Lung microvascular endothelial cell (primary cell): ENCODE data around the gene FANK1. TPM values are rescaled to one million over a fixed set of nuclear protein-coding genes. Genes with fewer than 3 reads are reported as not detected.
"Not testable (repeated sequence)": the region's sequence is repeated elsewhere in the genome, so short reads cannot be mapped to it uniquely, and the experiment has no call there.

ENCODE experiments used
- DNase-seq, 2 donors: peaks; one replicate each; pipeline versions ENCODE4 v3.0.0 to v3.0.0-alpha.2; 2010; ENCODE audit warnings: low read depth in 2 of 2
- total RNA-seq: library from RNA; depleted of rRNA; stranded (reverse); fragments of >200 nt; gene quantifications from 2 replicates; pipeline ENCODE4 v1.2.1, GENCODE V29; 2014

The FANK1 gene
- total RNA-seq, 1 donor from 2014 or later, result 0.60 TPM

DNA sequence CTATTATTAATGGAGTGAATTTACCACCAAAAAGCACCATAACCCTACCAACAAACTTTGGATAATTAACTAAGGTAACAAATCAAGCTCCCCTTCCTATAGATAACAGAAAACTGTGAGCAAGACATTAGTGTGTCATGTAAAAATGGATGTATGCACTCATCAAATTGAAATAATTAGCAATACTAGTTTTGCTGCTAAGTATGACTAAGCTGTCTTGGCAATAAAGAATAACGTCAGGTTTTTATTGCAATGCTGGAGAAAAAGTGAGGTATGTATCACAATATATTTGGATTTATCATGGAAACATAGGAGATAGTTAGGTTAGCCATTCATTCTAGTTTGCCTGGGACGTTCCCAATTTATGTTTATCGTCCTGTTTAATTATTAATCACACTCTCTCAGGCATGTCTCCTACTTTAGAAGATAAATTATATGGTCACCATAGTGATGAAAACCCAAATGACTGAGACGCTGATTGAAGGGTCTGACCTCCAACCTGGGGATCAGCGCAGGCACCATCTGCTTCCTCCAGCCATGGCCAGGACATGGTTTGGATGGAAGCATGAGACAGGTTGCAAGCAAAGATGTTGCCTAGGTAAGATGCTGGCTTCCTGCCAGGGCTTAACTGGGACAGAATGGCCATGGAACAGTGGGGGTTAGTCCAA lies 125.6 kb downstream of the FANK1 start:
- no peak for DNase-seq

DNA sequence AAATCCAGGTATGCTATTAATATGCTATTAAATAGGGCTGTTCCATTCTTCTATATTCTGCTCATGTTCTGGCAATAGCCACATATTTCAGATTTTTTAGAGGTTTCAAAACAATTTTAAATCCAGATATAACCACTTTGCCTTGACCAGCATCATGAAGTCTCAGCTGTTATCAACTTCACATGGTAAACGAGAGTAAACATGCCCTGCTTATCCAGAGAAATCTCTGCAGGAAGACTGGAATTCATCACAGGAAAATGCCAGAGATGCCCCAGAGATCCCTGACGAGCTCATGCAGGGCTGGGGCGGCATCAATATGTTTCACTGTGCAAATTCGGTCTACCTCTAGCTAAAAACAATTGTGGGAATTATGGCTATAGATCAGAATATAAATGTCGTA lies 126.5 kb downstream of the FANK1 start:
- no peak for DNase-seq

DNA sequence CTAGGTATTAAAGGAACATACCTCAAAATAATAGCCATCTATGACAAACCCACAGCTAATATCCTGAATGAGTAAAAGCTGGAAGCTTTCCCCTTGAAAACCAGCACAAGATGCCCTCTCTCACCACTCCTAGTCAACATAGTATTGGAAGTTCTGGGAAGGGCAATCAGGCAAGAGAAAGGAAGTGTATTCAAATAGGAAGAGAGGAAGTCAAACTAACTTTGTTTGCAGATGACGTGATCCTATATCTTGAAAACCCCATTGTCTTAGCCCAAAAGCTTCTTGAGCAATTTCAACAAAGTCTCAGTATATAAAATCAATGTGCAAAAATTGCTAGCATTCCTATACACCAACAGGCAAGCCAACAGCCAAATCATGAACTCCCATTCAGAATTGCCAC lies 131.3 kb downstream of the FANK1 start:
- peak in 1 of 2 donors; percentile 55 for DNase-seq

DNA sequence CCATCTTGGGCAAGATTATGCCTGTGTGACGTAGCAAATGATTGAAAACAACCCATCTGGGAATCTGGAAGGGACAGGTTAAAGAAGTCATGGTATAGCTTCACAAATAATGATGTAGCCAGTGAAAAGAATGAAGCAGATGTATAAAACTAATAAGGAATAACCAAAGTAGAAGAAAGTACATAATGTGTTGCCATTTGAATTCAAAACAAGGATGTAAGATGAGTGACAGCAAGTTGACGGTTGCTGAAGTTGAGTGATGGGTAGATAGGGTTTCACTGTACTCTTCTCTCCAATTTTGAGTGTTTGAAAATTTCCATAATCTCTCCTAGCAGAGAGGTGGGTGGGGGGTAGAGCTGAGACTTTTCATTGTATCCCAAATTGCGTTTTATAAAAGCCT lies 133.6 kb downstream of the FANK1 start:
- no peak for DNase-seq

DNA sequence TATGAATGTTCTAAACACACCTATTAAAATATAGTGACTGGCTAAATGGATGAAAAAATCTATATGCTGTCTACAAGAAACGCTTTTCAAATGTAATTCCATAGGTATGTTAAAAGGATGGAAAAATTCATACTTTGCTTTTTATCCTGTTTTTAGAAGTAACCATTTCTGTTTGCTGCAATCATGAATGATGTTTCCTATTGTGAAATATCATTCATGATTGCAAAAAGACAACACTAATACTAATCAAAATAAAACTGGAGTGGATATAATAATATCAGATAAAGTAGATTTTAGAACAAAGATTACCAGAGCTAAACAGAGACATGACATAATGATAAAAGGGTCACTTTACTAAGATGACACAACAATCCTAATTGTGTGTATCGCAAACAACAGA lies 138.2 kb downstream of the FANK1 start:
- DNase-seq, result no peak

DNA sequence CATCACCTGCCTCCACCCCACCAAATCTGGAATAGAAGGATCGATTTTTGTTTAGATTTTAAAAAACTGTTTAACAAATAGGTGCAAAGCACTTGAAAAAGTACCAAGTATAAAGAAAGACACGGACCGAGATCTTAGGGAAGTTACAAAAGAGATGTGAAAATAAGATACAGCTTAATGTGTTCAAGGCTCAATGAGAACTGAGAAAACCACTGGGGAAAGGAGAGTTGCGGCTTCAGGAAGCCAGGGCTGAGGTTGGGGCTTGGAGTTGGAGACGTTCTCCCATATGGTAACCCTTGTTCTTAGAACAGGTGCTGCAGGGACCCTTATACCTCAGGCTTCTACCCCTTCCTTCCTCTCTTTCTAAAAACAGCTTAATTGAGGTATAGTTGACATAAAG lies 140.2 kb downstream of the FANK1 start:
- DNase-seq, result no peak

DNA sequence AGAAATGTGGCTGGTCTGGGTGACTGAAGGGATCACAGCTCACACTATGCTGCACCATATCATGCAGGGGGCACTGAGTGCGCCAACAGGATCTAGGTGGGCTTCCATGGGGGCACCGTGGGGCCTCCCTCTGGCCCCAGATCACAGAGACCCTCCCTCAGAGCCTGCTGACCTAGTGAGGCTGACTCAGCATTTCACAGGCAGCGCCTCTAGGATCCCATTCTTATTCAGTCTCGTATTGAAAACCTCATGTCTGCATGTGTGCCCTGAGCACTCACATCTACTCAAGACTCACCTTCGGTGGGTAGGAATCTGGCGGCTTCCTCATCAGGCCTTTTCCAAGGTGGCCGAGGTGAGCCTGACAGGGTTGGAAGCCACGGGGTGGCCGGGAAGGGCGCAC lies 141.6 kb downstream of the FANK1 start:
- DNase-seq, result no peak

DNA sequence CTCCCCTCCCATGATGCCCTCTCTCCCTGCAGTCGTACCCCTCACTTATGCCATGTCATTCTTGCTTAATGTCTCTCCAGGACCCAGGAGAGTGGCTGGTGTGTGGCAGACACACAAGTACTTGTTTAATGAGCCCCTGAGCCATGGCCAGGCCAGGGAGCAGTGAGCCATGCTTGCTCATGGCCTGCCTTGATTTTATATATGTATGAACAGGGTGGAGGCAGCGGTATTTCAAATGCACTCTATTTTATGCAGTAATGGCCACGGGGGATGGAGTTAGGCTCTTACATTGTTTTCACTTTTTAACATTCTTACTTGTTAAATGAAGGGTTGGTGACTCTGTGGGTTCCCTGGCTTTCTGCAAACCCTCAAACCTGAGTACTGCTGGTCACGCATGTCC lies 144.8 kb downstream of the FANK1 start:
- DNase-seq, result no peak

DNA sequence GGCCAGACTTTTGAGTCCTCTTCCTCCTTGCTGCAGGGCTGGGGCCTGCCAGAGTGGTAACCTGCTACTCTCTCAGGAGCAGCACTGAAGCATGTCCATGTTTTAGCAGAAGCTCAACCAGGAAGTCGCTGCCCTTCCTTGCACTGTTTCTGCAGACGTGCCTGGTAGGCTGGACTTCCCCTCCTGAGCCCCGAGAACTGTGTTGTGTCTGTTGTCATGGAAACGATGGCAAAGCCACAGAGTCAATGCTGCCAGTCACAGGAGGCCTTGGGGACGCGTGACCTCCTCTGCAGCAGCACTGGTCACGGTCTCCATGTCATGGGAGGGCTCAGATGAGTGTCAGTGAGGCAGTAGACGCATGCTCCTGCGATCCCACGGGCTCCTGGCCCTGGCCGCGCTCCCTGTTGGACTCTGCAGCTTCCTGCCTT lies 145.5 kb downstream of the FANK1 start:
- peak; percentile 93 to 98 for DNase-seq

DNA sequence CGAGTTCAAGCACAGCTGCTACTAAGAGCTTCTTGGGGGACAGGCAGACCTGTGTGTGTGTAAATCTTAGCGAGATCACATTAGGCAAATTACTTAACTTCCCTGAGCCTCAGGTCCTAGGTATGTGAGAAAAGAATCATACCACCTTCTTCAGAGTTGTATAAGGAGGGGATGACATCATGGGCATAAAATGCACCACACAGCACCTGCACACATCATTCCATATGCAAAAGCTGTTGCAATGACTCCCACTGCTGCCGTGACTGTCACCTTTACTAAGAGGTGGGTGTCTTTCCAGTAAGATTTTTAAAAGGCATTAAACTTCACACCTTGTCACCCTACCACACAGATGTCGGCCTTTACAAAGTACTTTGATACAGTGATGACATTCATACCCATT lies 146.0 kb downstream of the FANK1 start:
- DNase-seq, result no peak

DNA sequence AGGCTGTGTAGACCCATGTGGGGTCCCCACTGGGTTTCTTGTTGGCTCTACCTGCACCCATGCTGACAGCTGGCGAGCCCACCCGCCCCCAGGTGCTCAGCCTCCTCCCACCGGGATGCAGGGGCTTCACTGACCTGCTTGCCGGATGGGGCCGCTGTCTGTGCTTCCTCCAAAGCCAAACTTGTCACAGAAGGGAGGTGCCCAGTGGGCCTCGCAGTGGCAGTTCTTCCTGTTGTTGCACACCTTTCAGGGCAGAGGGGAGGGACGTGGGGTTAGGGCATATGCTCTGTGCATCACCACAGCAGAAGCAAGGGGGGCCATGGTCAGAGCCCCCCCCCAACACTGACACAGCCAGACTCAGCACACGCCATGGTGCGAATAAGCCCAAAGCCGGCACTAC lies 146.5 kb downstream of the FANK1 start:
- no peak for DNase-seq

DNA sequence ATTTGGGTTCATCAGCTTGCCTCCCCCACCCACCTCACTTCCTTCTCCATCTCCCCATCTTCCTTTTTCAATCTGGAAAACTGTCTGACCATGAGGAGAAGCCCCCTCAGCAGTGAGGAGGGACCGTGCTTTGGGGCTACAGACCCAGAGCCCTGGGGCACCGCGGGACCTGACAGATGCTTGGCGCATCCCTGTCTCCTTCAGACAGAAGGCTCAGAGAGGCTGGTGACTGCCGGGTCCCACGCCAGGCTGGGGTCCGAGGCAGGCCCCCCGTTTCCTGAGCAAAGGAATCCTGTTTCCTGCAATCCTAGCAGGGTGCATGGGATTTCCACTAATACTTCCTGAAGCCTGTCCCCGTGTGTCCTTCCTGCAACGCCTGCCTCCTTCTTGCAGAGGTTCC lies 147.0 kb downstream of the FANK1 start:
- DNase-seq, result peak in 1 of 2 donors; percentile 32

DNA sequence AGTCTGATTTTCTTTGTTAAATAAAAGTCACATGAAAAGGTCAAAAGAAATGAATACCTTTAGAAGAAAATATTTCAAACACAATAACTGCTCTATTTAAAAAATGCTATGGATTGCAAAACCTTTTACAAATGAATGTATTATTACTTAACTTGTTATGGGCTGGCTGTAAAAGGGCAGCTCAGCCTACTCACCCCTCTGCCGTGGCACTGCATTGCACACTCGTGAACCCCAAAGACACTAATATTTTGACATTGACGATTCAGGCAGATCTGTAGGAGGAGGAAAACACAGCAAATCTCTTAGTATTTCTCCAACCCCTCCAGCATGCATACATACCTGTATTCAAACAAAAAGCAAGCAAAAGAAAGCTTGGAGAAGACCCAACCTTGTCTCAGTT lies 149.5 kb downstream of the FANK1 start:
- DNase-seq, result no peak

DNA sequence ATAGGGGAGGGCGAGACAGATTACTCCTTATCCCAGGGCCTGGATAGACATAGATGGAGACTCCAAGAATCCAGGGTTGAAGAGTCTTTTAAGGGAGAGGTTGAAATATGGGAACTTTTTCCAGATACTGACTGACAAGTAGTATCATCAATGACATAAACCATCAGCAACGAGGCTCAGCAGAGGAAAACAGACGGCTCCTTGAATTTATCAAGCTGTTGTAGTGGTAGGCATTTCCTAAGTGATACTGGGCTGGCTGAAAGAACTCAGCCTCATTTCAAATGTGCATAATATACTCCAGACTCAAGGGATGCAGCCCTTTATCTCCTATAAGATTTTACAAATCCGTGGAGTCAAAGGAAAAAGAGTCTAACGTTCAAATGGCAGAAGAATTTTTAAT lies 150.5 kb downstream of the FANK1 start:
- no peak for DNase-seq

DNA sequence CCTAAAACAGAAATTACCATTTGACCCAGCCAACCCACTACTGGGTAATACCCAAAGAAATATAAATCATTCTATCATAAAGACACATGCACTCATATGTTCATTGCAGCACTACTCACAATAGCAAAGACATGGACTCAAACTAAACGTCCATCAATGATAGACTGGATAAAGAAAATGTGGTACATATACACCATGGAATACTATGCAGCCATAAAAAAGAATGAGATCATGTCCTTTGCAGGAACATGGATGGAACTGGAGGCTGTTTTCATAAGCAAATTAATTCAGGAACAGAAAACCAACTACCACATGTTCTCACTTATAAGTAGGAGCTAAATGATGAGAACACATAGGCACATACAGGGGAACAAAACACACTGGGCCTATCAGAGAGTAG lies 151.4 kb downstream of the FANK1 start:
- not testable (repeated sequence) for DNase-seq

DNA sequence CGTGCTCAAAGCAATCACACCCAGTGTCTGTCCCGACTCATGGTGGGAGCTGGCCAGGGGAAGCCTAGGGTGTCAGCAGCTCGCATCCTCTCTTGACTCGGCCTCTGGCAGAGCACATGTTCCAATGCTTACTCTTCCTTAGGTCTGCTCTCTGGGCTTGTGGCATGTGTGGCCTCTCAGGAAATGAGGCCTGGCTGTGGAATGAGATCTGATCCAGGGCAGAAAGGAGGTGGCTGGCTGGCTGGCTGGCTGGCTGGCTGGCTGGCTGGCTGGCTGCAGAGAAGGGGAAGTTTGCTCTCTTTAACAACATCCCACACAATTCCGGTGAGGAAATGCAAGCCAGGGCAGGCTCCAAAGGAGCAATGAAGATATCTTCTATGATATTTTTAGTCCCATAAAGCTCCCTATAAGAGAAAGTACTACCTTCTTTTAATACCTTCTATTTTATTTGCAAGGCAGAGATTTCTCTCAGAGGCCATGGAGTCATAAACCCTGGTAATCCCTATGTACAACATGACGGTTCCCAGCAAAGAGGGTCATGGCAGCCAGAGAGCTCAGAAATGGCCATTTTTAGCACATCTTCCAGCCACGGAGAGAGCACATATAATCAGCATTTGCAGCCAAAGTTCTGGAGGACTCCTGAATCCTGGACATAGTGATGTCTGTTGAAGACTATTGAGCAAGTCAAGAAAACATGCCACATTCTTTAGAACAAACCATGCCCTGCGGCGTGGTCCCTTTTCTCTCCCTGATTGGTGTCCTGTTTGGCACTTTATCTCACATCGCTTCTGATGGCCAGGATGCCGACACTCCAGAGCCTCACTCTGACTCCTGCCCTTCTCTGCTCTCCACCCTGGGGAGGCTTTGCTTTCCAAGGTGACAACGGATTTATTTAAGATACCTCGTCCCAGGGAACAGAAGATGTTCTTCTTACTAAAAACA lies 153.7 kb downstream of the FANK1 start:
- DNase-seq, result peak; percentile 89 to 95

DNA sequence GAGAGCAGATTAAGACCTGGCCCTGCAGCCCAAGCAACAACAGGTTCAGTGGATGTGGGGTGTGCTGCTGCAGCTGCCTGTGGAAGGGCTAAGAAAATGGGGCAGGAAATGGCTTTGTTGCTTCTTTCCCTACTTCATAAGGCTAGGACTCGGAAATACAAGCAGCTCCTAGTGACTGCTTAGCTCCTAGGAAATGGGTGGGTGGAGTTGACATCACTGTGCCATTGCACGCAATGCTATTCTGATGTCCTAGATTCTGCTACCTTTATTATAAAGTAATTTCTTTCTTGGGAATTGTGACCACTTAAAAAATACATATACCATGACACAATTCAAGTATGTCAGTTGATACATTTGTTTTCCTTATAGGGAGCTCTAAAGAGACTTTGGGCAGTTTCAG lies 155.8 kb downstream of the FANK1 start:
- DNase-seq, result no peak

DNA sequence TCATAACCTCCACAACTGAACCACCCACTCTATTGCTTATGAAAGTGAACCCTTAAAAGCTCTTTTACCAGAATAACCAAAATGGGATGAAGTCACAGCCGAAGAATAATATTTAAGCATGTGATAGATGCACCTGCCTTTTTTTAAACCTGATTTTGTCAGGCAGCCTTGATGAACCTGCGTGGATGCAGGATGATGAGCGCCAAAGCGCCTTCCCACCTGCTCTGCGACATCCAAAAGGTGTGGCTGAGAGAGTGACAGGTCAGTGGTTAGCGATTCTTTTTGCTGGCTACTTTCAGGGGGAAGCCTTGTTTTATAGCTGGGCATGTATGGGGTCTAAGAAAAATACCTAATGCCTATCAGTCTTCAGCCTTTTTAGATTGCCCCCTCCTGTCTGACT lies 157.8 kb downstream of the FANK1 start:
- DNase-seq, result no peak

DNA sequence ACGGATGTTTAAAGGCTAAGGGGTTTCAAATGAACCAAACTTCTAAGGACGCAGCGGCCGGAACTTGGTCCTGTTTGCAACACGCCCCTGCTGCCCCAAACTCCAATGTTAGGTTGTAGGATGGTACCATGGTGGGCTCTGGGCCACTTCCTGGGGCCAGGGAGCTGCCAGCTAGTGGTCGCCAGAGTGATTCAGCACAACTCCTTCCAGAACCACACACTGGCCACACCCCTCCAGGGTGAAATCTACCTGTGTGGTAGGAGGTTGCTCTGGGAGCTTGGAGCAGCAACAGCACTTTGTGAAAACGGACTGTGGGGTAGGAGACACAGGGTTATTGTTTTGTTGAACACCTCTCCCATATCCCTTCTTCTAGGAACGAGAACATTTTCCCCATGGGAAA lies 161.1 kb downstream of the FANK1 start:
- DNase-seq, result no peak

DNA sequence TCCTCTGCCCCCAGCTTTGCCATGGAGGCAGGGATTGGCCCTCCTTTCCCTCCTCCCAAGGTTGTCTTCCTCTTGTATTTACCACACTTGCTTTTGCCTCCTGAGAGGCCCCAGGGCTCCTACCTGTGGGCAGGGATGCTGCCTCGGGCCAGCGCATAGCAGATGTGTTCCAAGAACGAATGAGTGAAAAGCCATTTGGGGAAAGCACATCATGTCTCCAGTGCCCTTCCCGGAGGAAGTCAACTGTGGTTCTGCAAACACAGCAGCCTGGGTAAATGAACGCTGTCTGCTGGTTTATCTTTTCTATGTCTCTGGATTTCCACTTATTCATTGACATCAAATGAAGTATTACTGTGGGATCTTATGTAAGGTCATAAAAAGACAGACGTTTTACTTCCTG lies 161.7 kb downstream of the FANK1 start:
- DNase-seq, result peak in 1 of 2 donors; percentile 32

DNA sequence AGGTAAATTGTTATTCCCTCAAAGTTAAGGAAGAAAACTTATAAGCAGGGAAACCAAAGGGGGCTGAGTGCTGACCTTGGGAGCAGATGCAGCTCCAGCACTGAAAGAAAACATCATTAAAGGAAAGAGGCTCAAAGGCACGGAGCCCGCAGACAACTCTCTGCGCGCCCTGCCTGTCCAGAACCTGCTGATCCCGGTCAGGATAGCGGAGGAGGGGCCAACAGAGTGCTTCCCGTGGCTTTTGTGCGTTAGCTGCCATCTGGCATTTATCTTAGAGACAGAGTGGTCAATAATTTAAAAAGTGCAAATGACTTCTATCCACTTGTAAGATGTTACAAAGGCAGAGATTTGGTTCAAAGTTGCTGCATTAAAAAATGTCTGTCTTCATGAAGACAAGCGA lies 162.1 kb downstream of the FANK1 start:
- no peak for DNase-seq
